Prostate gland (tissue), 2 donors: ENCODE measurements around the gene SEPTIN7. TPM values are rescaled to one million over a fixed set of nuclear protein-coding genes. Genes with fewer than 3 reads are reported as not detected.
"Not testable (repeated sequence)": the region's sequence is repeated elsewhere in the genome, so short reads cannot be mapped to it uniquely, and the experiment has no call there.

ENCODE experiments used
- DNase-seq: peaks from one replicate; pipeline ENCODE4 v3.0.0-alpha.2; 2019; ENCODE audit warnings: low spot score
- H3K27ac ChIP-seq, 2 donors: fragments of 200-600 bp; sonication (generic); 2 replicates each; pipeline ENCODE4 v1.5.1; 2017 to 2019
- H3K27me3 ChIP-seq: fragments of 200-600 bp; sonication (generic); replicated peaks from 2 replicates; pipeline ENCODE4 v1.5.1; 2019; ENCODE audit not compliant: insufficient read depth
- H3K36me3 ChIP-seq, 2 donors: fragments of 200-600 bp; sonication (generic); 1 replicate in 1 of 2; 2 replicates in 1 of 2; pipeline versions ENCODE4 v1.5.1 to v1.8.1; 2017 to 2019
- H3K4me1 ChIP-seq: fragments of 200-600 bp; sonication (generic); replicated peaks from 2 replicates; pipeline ENCODE4 v1.5.1; 2019
- H3K4me3 ChIP-seq, 2 donors: fragments of 200-600 bp; sonication (generic); 2 replicates each; pipeline ENCODE4 v1.5.1; 2017 to 2019
- H3K9me3 ChIP-seq: fragments of 200-600 bp; sonication (generic); 2 replicates; pipeline ENCODE4 v1.5.1; 2017
- POLR2A ChIP-seq: fragments of 450-650 bp; IDR thresholded peaks from one replicate; pipeline ENCODE4 v1.6.1; 2016; ENCODE audit warnings: antibody characterized with exemption, mild to moderate bottlenecking
- POLR2AphosphoS5 ChIP-seq: sonication (generic); formaldehyde crosslinking; IDR thresholded peaks from one replicate; pipeline ENCODE4 v1.6.1; 2017; ENCODE audit warnings: antibody characterized with exemption
- WGBS: methylation state at CpG from one replicate; pipeline ENCODE4 v1.1.5; 2018; 5-methylcytosine and 5-hydroxymethylcytosine counted together
- intact Hi-C: fragments of 100-400 bp; cut with DNase I; formaldehyde crosslinking; loops from one replicate; pipeline ENCODE4 v1.14.2; 2022
- total RNA-seq, 2 donors: library from RNA; depleted of rRNA; stranded (reverse); fragments of >200 nt; gene quantifications; one replicate each; pipeline ENCODE4 v1.1.0, GENCODE V29; 2016
- TF ChIP-seq, protein P1 (sequence below), 4 experiments: fragments of 200-600 bp in 2 of 4; fragments of 450-650 bp in 2 of 4; sonication (generic) in 2 of 4; IDR thresholded peaks; 1 replicate in 3 of 4; 2 replicates in 1 of 4; pipeline ENCODE4 v1.5.1; 2016 to 2019; ENCODE audit warnings: antibody characterized with exemption in 4 of 4, mild to moderate bottlenecking in 2 of 4, moderate library complexity in 2 of 4

SEPTIN7 gene
- total RNA-seq, 2 donors from 2014 or later, result 135 to 136 TPM

DNA sequence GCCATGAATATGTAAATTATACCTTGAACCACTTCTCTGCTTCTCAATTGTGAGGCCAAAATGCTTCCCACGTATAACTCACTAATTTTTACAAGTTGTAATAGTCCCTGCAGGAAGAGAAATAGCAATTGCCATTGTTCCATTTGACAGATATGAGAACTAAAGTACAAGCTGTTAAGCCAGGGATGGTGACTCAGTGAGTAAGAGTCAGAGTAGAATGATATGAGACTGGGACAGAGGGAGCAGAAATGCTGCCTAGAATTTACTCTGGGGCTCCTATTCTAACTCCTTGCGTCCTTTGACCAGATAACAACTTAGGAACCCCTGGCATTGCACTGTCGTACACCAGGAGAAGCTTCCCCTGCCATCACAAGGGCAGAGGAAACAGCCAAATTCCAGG is 45.1 kb upstream of the SEPTIN7 start:
- Histone ChIP-seq H3K9me3 (no peaks in the 10 kb centered on the region), H3K36me3 (no peaks in the 10 kb centered on the region), H3K4me1 (no peaks in the 10 kb centered on the region), H3K27ac (no peak overlapping the region), H3K4me3 (no peak overlapping the region), H3K27me3 (no peaks in the 10 kb centered on the region)
- TF ChIP-seq POLR2A, result no peak
- no peak for TF ChIP-seq POLR2AphosphoS5
- TF ChIP-seq, protein P1, sequence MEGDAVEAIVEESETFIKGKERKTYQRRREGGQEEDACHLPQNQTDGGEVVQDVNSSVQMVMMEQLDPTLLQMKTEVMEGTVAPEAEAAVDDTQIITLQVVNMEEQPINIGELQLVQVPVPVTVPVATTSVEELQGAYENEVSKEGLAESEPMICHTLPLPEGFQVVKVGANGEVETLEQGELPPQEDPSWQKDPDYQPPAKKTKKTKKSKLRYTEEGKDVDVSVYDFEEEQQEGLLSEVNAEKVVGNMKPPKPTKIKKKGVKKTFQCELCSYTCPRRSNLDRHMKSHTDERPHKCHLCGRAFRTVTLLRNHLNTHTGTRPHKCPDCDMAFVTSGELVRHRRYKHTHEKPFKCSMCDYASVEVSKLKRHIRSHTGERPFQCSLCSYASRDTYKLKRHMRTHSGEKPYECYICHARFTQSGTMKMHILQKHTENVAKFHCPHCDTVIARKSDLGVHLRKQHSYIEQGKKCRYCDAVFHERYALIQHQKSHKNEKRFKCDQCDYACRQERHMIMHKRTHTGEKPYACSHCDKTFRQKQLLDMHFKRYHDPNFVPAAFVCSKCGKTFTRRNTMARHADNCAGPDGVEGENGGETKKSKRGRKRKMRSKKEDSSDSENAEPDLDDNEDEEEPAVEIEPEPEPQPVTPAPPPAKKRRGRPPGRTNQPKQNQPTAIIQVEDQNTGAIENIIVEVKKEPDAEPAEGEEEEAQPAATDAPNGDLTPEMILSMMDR (IDR thresholded peaks at IDR 0.05), result no peak
- DNase-seq, result no peak
- 88% methylated on average over 3 of the region's 3 CpGs for WGBS
- intact Hi-C loops, result no loop called here

GRCh38 chr7:35756453-35756852 is 44.4 kb upstream of the SEPTIN7 start:
- H3K27me3 ChIP-seq, H3K4me1 ChIP-seq, DNase-seq, intact Hi-C loops, H3K4me3 ChIP-seq, H3K27ac ChIP-seq, H3K36me3 ChIP-seq, H3K9me3 ChIP-seq: not testable (repeated sequence)
- 93% methylated on average over 2 of the region's 2 CpGs for WGBS

- TF ChIP-seq, protein P1 (IDR thresholded peaks at IDR 0.05), result no peak
- no peak for TF ChIP-seq POLR2A
- TF ChIP-seq POLR2AphosphoS5, result no peak
- Histone ChIP-seq H3K9me3 (no peaks in the 10 kb centered on the region), H3K4me1 (no peaks in the 10 kb centered on the region), H3K4me3 (no peak overlapping the region), H3K27ac (no peak overlapping the region), H3K27me3 (no peaks in the 10 kb centered on the region), H3K36me3 (no peaks in the 10 kb centered on the region)
- intact Hi-C loops, result no loop called here
- 84% methylated on average over 3 of the region's 3 CpGs for WGBS
- DNase-seq, result no peak
Observed at GRCh38 chr7:35757574-35757973, 43.3 kb upstream of the SEPTIN7 start.

- 49% methylated on average over 2 of the region's 2 CpGs for WGBS
- intact Hi-C loops, result no loop called here
Observed at GRCh38 chr7:35758421-35758820, 42.4 kb upstream of the SEPTIN7 start.

GRCh38 chr7:35760143-35760745 is 40.6 kb upstream of the SEPTIN7 start:
- WGBS, result 65% methylated on average over 7 of the region's 7 CpGs
- no peak for DNase-seq
- TF ChIP-seq POLR2AphosphoS5 (no peak), POLR2A (no peak)
- TF ChIP-seq, protein P1 (IDR thresholded peaks at IDR 0.05), result no peak
- Histone ChIP-seq H3K27me3 (no peaks in the 10 kb centered on the region), H3K4me1 (no peaks in the 10 kb centered on the region), H3K27ac (no peak overlapping the region), H3K9me3 (no peaks in the 10 kb centered on the region), H3K4me3 (no peak overlapping the region), H3K36me3 (no peaks in the 10 kb centered on the region)
- intact Hi-C loops, result no loop called here

More at GRCh38 chr7:35758421-35758820, 42.4 kb upstream of the SEPTIN7 start:
- Histone ChIP-seq H3K27ac (no peak overlapping the region), H3K4me1 (no peaks in the 10 kb centered on the region), H3K4me3 (no peak overlapping the region), H3K36me3 (no peaks in the 10 kb centered on the region), H3K27me3 (no peaks in the 10 kb centered on the region), H3K9me3 (no peaks in the 10 kb centered on the region)
- no peak for DNase-seq
- TF ChIP-seq, protein P1 (IDR thresholded peaks at IDR 0.05), result no peak
- TF ChIP-seq POLR2A, result no peak
